HG02678 (cell line): ENCODE data around the gene TRPM1.

Source experiments
- ATAC-seq: cut with Tn5 transposase; IDR thresholded peaks from one replicate; pipeline ENCODE4 v1.9.1; 2021; ENCODE audit warnings: mild to moderate bottlenecking, moderate library complexity; ENCODE audit not compliant: unreplicated experiment

Gene TRPM1

DNA sequence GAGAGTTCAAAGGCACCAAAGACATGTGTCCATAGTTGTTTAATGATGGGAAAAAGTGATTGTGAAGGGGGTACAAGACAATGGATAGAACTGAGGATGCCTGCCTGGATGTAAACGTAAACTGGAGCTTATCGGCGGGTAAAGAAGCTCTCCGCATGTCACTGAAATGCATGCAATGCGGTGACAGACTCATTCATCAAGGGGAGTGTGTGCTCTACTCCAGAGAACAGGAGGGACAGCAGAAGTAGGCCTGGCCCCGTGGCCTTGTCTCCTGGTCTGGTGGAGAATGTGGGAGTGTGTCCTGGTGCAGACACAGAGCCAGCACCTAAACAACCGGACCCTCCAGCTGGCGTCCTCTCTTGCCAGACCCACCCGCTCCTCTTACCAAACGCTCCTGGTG is 50.6 kb downstream of the TRPM1 start:
- no peak for ATAC-seq

DNA sequence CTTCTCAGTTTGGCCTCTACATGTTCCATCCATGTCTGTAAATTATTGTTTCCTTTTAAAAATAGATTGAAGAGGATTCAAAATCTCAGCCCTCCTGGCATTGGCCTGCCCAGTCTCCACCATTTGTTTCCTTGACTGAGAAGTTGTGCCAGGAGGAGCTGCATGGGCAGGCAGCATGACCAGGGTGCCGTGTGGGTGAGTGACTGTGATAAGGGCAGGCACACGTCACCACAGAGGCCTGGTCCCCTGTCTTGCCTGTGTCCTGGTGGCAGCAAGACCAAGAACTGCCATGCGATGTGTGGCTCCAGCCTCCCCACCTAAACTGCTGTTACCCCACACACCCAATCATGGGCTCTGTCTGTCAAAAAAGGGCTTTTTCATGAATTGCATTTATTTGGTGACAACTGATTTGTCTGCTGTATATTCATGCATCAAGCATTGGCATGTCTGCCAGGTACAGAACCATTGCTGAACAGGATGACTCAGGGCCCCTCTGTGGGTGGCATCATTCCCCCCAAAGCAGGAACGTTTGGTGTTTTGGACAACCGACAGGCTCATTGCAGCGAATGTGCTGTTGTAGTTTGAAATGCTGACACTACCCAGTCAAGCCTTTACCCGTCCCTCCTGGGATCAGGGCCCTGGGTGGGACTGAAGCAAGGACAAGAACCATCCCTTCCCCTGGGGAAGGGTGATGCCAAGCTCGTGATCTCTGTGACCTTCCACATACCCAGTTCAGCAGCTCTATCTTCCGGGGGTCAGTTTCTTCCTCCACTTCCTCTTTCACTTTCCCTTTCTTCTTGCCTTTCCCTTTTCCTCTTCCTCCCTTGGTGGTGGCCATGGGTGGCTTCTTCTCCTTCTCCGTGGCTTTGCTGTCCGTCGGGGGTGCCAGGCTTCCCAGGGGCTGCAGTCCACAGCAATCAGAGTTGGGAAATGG is 51.6 kb downstream of the TRPM1 start:
- ATAC-seq = no peak

DNA sequence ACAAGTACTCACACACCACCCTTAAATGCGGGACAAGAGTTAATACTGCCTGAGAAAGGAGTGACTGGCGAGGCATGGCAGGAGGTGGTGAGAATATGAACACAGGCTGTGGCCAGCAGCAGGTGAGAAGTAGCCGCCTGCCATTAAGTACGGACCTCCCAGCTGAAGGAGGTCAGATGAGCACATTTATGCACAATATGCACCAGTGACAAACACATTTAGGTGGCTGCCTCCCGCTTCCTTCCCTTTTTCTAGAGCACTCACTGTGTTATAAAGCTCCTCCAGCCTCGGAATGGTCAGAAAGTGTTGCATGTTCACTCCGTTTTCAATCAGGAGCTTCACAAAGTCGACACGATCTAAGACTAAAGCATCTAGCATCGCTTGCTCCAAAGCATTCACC is 52.4 kb downstream of the TRPM1 start:
- ATAC-seq = no peak

DNA sequence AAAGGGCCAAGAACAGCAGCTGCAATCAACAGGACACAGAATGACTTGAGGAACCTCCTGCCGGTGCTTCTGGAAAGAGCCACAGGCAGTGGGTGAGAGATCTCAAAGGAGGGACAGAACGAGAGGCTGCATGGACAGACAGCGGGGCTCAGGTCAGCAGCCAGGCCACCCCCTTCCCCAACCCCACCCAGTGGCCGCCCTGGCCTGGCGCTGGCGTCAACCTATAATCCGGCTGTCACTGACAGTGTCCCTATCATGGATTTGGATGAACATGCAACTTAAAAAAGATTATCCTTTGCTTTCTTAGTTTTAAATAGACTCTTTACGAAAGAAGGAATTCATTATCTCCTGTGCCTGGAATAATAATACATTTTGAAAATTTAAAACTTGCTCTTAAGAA is 54.1 kb downstream of the TRPM1 start:
- ATAC-seq = no peak

DNA sequence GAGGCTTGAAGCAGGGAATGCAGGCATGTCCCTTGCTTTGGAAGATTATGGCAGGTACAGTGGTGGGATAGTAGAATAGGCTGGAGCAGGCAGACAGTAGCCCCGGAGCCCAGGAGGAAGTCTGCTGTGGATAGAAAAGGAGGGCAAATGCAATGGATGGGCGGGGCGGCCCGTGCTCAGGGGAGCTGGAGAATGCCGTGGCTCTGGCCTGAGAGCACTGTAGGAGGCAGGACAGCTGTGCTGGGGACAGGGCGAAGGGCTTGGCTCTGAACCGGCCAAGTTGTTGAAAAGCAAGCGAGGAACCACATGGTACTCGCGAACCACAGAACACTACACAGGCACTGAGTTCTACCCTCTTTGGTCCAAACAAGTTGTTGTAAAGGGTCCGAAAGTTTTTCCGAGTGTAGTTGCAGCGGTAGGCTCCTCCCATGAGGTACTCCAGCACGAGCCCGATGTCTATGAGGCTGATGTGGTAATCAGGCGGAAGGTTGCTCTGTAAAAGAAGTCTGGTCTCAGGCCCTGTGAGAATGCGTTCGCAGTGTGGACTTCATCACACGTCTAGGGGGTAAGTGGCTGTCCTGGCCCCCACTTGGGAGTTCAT is 54.7 kb downstream of the TRPM1 start:
- ATAC-seq = no peak

DNA sequence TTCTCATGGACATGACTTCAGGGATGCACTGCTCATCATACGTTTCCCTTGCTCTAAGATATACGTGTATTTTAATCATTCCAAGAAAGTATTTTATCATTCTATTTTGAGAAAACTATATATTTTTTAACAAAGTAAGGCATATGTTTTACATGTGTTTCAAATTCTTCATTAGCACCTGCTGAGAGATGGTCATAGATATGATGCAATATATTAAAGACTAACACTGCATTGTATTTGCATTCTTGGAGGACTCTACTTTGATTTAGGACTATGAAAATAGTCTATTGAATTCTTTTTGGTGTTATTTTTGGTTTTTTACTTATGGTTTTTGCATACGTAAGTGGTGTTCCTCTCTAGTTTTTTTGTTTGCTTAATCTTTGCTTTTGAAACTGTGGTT is 55.9 kb downstream of the TRPM1 start:
- ATAC-seq = no peak

DNA sequence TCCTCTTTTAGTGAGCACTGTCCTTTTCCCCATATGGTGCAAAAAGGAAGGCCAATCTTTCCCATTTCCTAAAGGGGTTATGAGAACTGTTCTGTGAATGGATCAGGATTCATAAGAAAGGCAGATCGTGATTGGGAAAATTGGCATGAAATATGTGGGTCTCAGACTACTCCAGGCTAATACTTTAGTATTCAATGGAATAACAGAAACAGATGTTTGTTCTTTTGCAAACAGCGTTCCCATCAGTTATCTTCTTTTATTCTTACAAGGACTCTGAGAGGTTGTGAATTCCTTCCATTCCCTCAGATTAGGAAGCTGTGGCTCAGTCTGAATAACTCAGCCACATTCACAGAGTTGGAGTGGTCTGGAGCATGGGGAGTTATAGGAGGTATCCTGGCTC is 58.8 kb downstream of the TRPM1 start:
- no peak for ATAC-seq

DNA sequence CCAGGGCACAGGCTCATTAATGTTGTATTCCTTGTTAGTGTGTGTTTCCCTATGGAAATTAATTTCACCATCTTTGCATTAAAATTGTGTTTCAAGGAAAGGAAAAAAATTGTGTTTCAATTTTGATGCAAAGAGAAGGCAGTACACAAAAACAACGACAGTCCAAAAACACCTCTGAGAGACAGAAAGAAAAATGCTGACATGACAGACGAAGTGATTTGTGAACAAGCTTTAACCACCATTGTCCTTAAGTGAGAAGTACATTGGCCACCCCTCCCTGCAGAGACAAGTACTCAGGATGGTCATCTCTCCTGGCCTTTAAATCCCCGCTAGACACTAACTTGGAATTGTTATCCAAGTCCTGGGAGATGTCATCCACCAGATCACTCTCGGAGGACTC is 59.9 kb downstream of the TRPM1 start:
- ATAC-seq = no peak

DNA sequence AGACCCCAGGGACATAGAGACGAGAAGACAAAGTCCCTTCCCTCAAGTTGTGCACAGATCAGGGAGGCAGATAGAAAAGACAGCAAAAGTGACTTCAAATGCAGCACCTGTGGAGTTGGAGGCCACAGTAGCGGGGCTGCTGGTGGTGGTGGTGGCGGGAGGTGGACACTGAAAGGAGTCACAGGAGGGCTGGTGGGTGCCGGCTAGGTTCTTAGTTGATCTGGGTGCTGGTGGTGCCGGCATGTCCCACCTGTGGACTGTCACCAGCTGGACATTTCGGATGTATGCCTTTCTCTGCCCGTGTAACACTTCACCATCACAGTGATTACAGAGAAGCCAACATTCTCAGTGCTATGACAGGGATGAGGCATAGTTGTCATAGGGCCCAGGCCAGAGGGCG is 60.9 kb downstream of the TRPM1 start:
- ATAC-seq = no peak

DNA sequence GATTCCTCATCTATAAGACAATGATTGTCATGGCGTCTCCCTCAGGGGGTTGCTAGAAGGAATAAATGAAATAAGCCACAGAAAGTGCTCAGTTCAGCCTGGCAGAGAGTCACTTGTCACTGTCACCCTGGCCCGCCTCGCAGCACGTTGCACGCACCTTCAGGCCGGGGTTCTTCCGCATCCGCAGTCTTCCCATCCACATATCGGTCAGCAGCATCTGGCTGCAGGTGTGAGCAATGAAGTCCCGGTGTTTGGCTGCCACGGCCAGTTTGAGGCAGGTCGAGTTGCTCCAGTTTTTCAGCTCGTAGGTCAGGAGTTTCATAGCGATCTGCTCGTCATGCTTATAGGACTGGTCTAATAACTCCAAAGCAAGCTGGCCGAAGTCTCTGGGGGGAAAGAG is 61.6 kb downstream of the TRPM1 start:
- no peak for ATAC-seq

DNA sequence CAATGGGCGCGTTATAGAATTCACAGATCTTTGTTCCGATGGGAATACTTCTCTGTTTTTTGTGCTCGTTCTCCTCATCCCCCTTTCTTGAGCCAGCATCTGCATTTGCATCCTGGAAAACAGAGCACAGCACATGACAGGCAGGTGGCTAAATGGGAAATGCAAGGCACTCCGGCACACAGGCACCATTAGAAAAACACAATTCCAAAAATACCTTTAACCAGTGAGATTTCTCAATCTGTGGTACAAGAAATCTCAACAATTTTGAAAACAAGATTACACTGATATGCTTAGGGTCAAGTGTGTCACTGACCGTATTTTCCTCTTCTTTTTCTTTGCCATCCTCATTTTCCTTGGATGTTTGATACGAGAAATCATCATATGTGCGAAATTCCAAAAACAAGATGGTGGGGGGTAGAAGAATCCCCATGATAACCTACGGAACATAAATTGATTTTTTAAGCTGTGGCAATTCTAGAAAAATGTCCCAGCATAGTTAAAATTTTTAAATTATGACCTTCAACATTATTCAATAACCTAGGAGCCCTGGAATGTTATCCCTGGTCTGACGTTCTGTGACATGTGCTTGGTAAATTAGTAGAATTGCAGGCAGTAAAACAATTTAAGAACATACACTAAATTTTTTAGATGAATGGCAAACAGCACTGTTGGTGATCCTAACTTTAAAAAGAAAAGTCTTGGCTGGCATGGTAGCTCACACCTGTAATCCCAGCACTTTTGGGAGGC is 63.6 kb downstream of the TRPM1 start:
- ATAC-seq = no peak

DNA sequence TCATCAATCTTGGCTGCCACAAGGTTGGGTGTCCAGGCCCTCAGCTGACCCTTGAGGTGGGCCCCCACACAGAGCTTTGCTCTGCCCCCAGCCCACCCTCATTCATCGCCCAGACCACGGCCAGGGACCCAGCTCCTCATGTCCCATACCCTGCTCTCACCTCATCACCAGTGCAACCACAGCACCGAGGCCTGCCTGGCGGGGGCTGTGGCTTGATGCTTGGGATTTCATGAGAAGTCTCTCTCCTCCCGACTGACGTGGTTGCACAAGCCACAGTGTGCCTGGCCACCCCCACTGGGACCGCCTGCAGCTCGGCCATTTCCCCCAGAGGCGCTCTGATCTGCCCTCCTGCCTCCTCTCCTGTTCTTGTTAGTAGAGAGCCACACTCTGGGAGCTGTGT is 64.7 kb downstream of the TRPM1 start:
- no peak for ATAC-seq

DNA sequence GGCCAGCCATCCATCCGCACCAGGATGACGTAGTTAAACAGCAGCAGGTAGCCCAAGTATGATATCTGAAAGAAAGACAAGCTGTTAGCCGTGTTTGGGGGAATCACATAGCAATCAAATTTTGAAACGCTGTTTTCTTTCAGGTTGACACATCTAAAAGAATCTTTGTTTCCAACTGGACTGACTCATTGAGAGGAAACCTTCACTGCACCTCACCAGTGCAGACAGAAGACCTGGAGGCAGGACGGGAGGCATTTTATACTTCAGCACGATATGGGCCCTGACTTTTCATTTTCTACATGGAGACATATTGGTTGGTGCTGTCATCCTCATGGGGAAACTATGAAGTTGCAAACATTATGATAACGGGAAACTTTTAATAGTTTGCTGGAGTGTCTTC is 65.9 kb downstream of the TRPM1 start:
- no peak for ATAC-seq

DNA sequence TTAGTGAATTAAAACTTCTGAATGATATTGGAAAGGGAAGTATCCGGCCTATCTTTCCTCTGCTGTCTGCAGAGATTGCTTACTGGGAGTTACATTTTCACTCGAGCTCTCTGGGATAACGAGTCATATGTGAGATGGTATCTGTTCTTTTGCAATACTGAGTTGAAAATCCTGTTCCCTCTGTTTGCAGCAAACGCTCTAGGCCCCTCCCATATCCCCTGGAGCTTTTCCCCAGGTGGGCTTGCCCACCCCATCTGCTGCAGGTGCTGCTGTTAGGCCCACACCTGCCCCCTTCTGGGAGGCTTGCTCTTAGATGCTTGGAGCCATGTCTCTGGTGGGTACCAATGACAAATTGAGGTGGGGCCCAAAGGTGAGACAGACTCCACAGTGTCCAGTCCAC is 67.4 kb downstream of the TRPM1 start:
- no peak for ATAC-seq

DNA sequence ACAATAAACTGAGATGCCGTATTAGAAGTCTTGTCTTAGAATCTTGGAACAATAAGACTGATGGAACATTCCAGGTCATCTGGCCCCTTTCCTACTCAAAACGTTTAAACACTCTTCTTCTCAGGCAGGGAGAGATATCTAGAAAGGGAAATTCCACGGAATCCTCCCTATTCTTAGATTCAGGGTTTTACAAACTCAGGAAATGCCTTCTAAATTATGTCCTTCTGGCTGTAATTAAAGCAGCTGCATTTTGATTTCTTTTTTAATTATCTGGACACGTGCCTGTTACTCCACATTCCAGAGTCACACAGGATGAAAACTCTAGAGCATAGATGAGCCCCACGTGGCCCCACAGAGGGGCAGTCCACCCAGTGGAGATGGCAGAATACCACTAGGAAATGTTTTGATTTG is 68.6 kb downstream of the TRPM1 start:
- no peak for ATAC-seq

DNA sequence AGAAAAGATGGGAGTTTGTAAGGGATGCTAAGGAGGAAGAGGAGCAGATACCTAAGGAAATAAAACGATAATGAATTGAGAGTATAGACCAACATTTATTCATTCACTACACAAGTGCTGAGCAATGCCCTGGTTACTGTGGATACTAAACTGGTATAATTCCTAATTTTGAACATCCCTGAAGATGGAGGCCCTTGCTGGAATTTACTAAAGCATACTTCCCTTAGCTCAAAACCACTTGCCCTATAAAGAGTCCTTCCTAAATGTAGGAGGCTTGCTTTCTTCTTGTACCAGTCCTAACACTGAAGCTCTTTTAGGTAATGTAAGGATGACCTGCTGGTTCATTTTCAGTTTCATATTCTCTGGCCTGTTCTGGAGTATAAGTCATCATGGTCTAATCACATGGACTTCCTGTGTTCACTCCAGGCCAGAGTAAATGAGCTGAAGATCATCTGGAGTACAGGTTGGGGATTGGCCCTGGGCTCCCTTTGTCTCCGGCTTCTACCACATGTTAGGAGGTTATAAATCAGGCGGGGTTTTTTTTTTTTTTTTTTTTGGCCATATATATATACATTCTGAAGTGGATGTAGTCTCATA is 70.0 kb downstream of the TRPM1 start:
- peak; percentile 55 for ATAC-seq

DNA sequence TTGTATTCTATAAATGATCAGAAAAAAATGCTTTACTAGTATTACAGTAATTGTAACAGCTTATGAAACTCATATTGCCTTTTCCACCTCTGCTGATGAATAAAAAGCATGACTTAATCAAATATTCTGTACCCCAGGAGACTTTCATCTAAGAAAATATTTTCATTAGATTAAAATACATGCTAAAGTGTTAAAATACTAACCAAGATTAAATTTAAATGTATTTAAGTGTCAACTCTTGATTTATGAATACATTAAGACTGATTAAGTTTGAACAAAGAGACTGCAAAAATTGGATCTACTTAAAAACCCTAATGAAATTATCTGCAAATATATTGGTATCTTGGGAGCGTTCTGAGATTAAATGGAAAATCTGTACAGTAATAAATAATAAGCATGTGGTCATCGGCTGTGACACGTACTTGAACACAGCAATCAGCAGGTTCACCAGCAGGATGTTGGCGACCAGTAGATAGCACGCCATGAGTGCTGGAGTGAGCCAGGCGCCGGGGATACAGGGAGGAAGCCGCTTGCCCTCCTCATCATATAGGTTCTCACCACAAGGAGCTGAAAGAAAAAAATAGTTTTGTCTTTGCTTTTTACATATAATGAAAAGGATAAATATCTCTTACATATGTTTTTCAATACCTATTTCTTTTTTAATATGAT is 73.5 kb downstream of the TRPM1 start:
- ATAC-seq = no peak

DNA sequence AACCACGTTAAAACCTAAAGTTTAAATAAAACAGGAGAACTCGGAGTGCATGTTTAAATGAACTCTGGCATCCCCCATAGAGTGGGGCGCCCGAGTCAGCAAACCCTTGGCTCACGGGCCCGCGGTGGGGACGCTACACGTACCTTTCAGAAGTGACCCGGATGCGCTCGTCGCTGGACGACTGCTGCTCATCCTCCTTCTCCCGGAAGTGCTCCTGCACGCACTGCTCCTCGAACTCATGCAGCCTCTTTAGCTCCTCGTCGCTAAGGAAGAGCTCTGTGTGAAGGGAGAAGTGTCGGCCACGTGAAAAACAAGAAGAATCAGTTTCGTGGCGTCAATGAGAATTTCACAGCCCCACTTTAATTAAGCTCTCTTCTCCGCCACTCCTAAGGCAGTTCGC is 75.5 kb downstream of the TRPM1 start:
- no peak for ATAC-seq

DNA sequence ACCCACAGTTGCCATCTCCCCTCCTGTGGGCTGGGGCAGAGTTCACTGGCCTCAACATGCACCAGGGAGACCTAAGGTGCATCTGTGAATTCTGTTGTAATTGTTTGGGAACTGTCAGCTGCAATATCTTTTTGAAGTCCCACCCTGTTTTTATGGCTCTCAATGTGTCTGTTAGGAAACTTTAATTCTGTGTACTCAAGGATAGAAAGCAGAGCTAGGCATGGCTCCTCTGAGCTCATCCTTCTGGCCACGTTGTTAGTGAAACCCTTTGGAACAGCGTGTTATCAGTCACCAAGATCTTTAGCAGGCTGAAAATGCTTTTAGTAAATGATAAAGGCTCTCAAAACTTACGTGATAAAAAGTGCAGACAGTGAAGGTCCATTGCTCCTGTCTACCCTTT is 76.5 kb downstream of the TRPM1 start:
- ATAC-seq = no peak

DNA sequence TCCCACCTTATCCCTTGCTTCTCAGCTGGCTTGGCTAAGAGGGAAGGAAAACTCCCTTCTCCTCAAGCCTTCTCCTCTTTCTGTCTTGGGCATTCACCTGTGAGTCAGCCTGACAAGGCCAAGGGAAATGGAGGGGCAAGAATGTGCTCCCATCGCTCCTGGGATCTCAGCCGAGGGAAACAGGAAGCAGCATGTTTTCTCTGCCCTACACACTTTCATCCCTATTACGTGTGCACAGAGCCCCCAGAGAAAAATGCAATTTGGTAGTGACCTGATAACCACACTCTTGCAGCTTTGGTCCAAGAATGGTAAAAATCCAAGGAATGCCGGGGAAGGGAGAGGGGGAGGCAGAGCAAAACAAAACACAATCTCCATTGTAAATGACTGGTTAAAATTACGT is 77.2 kb downstream of the TRPM1 start:
- ATAC-seq = no peak

DNA sequence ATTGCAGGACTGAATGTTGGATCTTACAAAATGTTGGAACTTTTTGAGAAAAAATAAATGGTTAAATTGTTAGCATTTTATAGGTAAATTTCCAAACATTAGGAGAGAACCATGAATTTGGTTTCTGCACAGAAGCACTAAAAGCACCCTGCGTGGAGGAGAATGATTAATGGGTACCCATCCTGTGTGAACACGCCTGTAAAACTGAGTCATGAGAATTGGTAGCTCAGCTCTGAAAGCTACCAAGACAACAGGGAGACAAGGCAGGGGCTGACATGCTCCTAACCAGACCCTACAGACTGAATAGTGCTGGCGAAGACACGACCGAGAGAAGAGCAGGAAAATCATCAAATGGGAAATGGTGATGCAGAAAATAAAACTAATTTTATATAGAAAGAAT is 77.7 kb downstream of the TRPM1 start:
- no peak for ATAC-seq
